Heart left ventricle (tissue), 13 donors: ENCODE results near the gene CSNK1A1.

Source experiments
- POLR2A ChIP-seq, 2 donors: fragments of 450-650 bp; IDR thresholded peaks; one replicate each; pipeline ENCODE4 v1.6.1; 2017; ENCODE audit warnings: antibody characterized with exemption in 2 of 2, mild to moderate bottlenecking in 2 of 2, moderate library complexity in 2 of 2
- TF ChIP-seq, protein P1 (sequence below), 12 donors: fragments of 200-600 bp; sonication (generic) in 4 of 12; IDR thresholded peaks; one replicate each; pipeline versions ENCODE4 v1.5.0 to v1.8.0; 2018 to 2022; ENCODE audit warnings: antibody characterized with exemption in 12 of 12, mild to moderate bottlenecking in 5 of 12
- donor health status: ischemic (EF 13 %, LVEDD 7.1; RV severe dilation, severe dysfunction).
- donor health status: DM: no; HTN: yes; CAD: no.
- donor health status: DM: no; HTN: no; CAD: no.
- donor health status: ischemic (EF 25% LVEDD 6.9; RV normal size, moderate dysfunction).
- donor health status: ischemic (EF 25% LVEDD 5.7; RV mildly dilated, moderate dysfunction).
- donor health status: ischemic (EF 35%, LVEDD 5.7; RV mildly dilated, moderate dysfunction).
- donor health status: nonischemic (EF 11% LVEDD 7.7; RV severe dilation, severe dysfunction).
- donor health status: DM: yes; HTN: yes; CAD: no.
- donor health status: PGD.
- donor health status: ischemic (EF 29% LVEDD 5.4; RV normal size, mild dysfunction).
- donor health status: nonischemic (EF 23%, LVEDD 6.1; RV moderate dilation, normal function).

DNA sequence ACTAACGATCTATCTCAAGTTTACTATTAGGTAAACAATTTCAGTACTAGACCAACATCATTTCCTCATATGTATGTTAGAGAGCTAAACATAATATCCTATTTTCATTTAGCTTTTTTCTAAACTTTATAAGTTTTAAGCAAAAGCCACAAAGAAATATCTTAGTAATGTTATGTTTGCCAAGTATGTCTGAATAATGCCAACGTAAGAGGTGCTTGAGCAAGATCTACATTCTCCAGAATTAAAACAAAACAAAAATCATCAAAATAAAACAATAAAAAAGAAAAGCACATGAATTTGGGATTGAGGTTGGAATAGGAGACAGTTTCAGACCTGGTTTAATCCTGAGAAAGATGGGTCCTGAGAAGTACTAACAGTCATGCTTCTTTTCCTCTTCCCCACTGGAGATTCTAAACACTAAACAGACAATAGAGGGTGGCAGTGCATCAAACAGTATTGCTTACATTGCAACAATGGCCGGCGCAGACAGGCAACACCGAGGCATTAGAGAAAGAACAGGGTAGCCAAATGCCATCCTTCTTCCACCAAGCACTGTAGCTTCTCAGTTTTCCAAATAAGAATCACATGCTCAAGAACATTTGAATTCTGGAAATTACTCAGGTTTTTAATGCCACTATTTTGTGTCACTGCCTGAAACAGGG, 33.6 kb downstream of the CSNK1A1 start:
- TF ChIP-seq POLR2A (IDR thresholded peaks at IDR 0.05) = no peak
- TF ChIP-seq, protein P1, sequence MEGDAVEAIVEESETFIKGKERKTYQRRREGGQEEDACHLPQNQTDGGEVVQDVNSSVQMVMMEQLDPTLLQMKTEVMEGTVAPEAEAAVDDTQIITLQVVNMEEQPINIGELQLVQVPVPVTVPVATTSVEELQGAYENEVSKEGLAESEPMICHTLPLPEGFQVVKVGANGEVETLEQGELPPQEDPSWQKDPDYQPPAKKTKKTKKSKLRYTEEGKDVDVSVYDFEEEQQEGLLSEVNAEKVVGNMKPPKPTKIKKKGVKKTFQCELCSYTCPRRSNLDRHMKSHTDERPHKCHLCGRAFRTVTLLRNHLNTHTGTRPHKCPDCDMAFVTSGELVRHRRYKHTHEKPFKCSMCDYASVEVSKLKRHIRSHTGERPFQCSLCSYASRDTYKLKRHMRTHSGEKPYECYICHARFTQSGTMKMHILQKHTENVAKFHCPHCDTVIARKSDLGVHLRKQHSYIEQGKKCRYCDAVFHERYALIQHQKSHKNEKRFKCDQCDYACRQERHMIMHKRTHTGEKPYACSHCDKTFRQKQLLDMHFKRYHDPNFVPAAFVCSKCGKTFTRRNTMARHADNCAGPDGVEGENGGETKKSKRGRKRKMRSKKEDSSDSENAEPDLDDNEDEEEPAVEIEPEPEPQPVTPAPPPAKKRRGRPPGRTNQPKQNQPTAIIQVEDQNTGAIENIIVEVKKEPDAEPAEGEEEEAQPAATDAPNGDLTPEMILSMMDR (IDR thresholded peaks at IDR 0.05) = peak in 2 of 12 donors; percentile 30
